GM21390 (cell line): ENCODE measurements around the gene NELFE.
"Not testable (repeated sequence)": the region's sequence is repeated elsewhere in the genome, so short reads cannot be mapped to it uniquely, and the experiment has no call there.

Source experiments
- ATAC-seq: cut with Tn5 transposase; IDR thresholded peaks from one replicate; pipeline ENCODE4 v1.9.1; 2021; ENCODE audit not compliant: unreplicated experiment

NELFE gene

DNA sequence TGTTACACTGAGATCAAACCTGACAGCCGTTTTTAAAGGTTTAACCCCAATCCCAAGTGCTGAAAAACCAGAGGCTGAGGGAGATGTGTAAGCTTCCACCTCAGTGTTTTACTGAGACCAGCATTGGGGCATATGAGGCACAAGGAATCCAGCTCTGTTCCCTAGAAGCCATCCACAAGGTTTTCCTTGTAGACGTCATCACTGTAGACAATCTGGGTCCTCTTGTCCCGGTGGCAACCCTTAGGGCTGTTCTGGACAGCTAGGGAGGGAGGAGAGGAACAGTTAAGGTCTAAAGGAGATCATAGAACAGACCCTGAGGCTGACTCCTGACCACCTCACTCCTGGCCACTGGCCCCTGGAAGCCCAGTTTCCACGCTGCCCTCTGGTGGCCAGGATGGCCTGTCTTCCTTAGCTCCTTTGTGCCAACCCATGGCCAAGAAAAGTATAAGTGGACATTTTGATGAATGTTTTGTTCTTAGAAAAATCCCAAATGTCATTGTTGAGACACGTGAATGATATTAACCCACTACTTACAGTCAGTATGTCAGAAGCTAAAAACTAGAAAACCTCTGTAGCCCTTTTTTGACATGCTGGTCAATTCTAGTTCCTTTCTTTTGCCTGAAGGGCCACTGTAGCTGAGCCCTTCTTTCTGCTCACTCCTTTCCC is 6.5 kb downstream of the NELFE start:
- no peak for ATAC-seq

DNA sequence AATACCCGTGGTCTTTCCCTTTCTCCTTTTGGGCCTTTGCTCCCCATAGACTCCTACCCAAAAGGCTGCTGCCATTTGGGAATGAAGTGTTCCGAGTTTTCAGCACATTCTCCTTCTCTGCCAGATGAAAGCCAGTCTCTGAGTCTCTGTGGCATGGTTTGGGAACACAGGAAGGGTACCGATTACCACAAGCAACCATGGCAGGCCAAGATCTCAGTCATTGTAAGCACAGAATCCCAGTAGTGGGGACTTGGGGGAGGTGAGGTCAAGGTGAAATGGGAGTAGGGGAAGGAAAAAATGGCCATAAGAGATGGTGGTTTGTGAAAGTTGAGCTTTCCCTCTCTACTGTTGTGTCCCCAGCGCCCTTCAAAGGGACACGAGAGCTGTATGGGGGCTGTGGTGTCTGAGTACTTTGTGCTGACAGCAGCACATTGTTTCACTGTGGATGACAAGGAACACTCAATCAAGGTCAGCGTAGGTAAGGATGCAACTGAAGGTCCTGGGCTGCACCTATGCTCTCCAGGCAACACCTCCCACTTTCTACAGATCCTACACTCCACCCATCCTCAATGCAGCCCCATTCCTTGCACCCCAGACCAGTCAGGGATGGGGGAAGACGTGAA is 8.7 kb downstream of the NELFE start:
- ATAC-seq, result no peak

DNA sequence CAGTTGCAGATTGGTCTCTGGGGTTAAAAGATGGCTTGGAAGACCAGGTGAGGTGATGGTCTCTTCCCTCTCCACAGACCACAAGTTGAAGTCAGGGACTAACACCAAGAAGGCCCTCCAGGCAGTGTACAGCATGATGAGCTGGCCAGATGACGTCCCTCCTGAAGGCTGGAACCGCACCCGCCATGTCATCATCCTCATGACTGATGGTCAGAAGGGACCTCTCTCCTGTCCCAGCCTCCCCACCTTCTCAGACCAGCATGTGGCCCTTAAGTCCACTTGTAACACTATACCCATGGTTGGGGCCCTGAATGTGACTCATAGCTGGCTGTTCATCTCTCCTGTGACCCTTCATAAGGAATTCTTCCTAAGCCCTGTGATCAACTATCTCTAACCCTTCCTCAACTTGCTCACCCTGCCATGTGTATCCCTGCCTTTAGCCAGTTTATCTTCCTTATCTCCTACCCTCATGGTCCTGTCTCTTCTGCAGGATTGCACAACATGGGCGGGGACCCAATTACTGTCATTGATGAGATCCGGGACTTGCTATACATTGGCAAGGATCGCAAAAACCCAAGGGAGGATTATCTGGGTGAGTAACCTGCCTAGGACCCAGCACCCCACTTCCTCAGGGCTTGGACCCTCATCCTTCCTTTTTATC is 9.9 kb downstream of the NELFE start:
- no peak for ATAC-seq

DNA sequence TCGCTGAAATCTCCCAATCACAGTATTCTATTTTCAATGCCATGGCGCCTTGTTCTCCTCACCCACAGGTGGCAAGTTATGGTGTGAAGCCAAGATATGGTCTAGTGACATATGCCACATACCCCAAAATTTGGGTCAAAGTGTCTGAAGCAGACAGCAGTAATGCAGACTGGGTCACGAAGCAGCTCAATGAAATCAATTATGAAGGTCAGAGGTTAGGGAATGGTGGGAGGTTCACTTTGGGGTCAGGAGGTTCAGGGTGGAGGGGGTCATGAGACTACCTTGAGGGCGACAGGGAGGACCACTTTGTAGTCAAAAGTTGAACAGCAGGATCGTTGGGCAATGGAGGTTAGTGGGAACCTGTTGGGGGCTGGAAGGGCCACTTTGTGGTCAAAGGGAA is 10.5 kb downstream of the NELFE start:
- no peak for ATAC-seq

DNA sequence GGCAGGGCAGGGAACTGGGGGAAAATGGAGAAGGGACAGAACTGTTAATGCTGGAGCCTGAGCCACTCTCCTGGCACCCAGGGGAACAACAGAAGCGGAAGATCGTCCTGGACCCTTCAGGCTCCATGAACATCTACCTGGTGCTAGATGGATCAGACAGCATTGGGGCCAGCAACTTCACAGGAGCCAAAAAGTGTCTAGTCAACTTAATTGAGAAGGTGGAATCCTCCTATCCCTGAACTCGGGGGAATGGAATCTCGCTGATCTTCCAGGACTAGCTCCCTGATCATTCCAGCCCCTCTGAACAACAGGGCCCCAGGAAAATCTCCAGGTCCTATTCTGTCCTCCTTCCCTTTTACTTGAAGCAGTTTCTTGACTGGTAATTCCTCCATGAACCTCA is 10.9 kb downstream of the NELFE start:
- no peak for ATAC-seq

- no peak for ATAC-seq
Observed at GRCh38 chr6:31947070-31947675, 11.6 kb downstream of the NELFE start.

- no peak for ATAC-seq
Observed at GRCh38 chr6:31946370-31946885, 12.3 kb downstream of the NELFE start.

GRCh38 chr6:31945507-31946369 is 13.0 kb downstream of the NELFE start, which contains the start of gene CFB:
TSS of gene CFB (plus strand) at chr6:31946095. CDS start at chr6:31946222, 127 bp downstream.
- no peak for ATAC-seq

GRCh38 chr6:31945154-31945506 is 13.6 kb downstream of the NELFE start:
- no peak for ATAC-seq

- no peak for ATAC-seq
Observed at GRCh38 chr6:31943742-31944141, 15.0 kb downstream of the NELFE start.

- no peak for ATAC-seq
Observed at GRCh38 chr6:31940256-31940664, 18.5 kb downstream of the NELFE start.

GRCh38 chr6:31935823-31936222 is 22.9 kb downstream of the NELFE start:
- no peak for ATAC-seq

DNA sequence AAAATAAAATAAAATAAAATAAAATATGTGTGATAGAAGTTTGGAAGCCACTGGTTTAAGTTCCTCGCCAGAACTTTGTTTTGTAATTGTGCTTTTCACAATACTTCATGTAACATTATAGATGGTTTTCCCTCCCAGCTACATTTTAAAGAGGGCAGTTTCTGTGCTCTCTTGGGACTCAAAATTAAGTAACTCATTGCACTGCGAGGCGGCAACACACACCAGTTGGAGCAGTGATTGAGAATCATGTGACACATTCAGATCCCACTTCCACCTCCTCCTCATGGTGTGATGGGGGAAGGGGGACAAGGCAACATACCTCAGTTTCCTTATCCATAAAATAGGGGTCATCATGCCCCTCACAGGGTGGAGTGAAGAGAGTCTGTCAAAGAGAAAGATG is 23.8 kb downstream of the NELFE start:
- ATAC-seq, result no peak

DNA sequence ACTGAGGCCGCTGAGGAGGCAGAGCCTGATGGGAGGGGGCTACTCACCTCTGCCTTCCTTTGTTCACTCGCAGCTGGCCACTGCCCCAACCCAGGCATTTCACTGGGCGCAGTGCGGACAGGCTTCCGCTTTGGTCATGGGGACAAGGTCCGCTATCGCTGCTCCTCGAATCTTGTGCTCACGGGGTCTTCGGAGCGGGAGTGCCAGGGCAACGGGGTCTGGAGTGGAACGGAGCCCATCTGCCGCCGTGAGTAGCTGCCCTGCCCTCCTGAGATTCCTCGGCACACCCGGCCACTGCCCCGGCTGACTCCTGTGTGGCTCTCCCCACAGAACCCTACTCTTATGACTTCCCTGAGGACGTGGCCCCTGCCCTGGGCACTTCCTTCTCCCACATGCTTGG is 25.2 kb downstream of the NELFE start:
- ATAC-seq, result no peak

- not testable (repeated sequence) for ATAC-seq
Observed at GRCh38 chr6:31932137-31932536, 26.6 kb downstream of the NELFE start.

DNA sequence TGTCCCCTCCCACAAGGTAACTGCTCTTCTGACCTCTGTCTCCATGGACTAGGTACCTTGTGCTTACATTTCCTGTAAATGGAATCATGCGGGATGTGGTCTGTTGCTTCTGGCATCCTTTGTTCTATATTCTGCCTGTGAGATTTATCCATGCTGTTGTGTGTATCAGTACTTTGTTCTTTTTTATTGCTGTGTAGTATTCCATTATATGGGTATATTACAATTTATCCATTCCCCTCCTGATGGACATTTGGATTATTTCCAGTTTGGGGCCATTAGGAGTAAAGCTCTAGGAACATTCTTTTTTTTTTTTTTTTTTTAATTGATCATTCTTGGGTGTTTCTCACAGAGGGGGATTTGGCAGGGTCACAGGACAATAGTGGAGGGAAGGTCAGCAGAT is 27.8 kb downstream of the NELFE start:
- no peak for ATAC-seq

- ATAC-seq, result no peak
Observed at GRCh38 chr6:31928672-31928939, 30.2 kb downstream of the NELFE start.

DNA sequence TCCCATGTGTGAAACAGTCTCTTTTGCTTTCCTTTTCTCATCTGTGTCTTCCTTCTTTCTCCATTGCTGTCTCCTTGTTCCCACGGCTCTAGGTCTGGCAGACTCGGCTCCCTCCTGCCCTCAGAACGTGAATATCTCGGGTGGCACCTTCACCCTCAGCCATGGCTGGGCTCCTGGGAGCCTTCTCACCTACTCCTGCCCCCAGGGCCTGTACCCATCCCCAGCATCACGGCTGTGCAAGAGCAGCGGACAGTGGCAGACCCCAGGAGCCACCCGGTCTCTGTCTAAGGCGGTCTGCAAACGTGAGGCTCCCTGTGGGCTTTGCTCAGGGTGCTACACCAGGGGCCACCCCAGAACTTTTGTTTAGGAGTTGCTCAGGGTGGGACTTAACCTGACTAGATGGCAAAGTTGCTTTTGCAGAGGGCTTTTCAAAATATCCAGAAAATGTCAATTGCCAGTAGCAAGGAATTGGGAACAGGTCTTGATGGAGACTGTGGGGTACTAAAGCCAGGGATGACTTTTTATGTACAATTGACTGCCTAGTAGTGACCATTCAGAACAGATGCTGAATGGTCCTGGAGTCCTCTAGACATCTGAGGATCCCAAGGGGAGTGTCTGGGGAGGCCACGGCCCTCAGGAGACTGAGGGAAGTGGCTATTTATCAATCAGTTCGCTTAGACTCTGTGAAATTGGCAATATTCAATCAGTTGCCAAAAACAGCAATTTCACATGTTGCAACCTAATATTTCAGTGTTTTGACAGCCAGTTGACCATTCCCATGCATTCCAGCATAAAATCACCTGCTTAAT is 30.7 kb downstream of the NELFE start:
- ATAC-seq, result no peak

GRCh38 chr6:31927242-31927862 is 31.4 kb downstream of the NELFE start, which contains the start of gene C2:
TSS of gene C2 (plus strand) at chr6:31927717. CDS start at chr6:31927753, 36 bp downstream.
- no peak for ATAC-seq

GRCh38 chr6:31922942-31923341 is 35.8 kb downstream of the NELFE start:
- no peak for ATAC-seq
